Naive thymus-derived CD4-positive, alpha-beta T cell (primary cell): ENCODE data around the gene PTPRM. TPM values are rescaled to one million over a fixed set of nuclear protein-coding genes. Genes with fewer than 3 reads are reported as not detected.

Experiments
- ATAC-seq: fragments of 150-1000 bp; cut with Tn5 transposase; 2 replicates; pipeline ENCODE4 v1.10.0; 2021; ENCODE audit warnings: mild to moderate bottlenecking, moderate library complexity
- CTCF ChIA-PET: fragments of 350-600 bp; sonication (Branson Sonifier 250); formaldehyde crosslinking; loops from one replicate; lab custom pipeline; 2021; ENCODE audit warnings: antibody characterized with exemption; lab: Charles Lee
- POLR2A ChIA-PET: fragments of 350-600 bp; sonication (Branson Sonifier 250); formaldehyde crosslinking; loops from one replicate; lab custom pipeline; 2021; ENCODE audit warnings: antibody characterized with exemption, inconsistent platforms; lab: Charles Lee
- DNase-seq, 9 donors: peaks; one replicate each; pipeline versions ENCODE4 v3.0.0 to v3.0.0-alpha.2; 2020 to 2022; ENCODE audit warnings: mixed read lengths in 1 of 9
- H3K27ac ChIP-seq: one replicate; pipeline ENCODE4 v1.7.0; 2013; ENCODE audit warnings: mild to moderate bottlenecking, low read depth, low read length, moderate library complexity
- H3K27me3 ChIP-seq, 2 donors: one replicate each; pipeline ENCODE4 v1.7.0; 2013; ENCODE audit warnings: low read length in 2 of 2, mild to moderate bottlenecking in 2 of 2, moderate library complexity in 2 of 2; ENCODE audit not compliant: control insufficient read depth in 2 of 2, insufficient read depth in 2 of 2
- H3K36me3 ChIP-seq, 3 experiments: 1 replicate in 2 of 3; 2 replicates in 1 of 3; pipeline ENCODE4 v1.7.0; 2013; ENCODE audit warnings: low read length in 3 of 3, mild to moderate bottlenecking in 3 of 3, moderate library complexity in 1 of 3; ENCODE audit not compliant: insufficient read depth in 3 of 3, control insufficient read depth in 2 of 3
- H3K4me1 ChIP-seq, 2 donors: one replicate each; pipeline ENCODE4 v1.7.0; 2013; ENCODE audit warnings: low read length in 2 of 2, mild to moderate bottlenecking in 2 of 2, moderate library complexity in 1 of 2; ENCODE audit not compliant: control insufficient read depth in 2 of 2, insufficient read depth in 2 of 2
- H3K4me3 ChIP-seq: 2 replicates; pipeline ENCODE4 v1.7.0; 2013; ENCODE audit warnings: mild to moderate bottlenecking, low read length
- H3K9me3 ChIP-seq, 3 experiments: 1 replicate in 2 of 3; 2 replicates in 1 of 3; pipeline ENCODE4 v1.7.0; 2013; ENCODE audit warnings: low read length in 3 of 3; ENCODE audit not compliant: control insufficient read depth in 2 of 3
- H3K27ac Mint-ChIP-seq, 9 donors: one replicate each; pipeline ENCODE4 v1.8.0; 2020 to 2022; ENCODE audit warnings: mixed read lengths in 9 of 9, mild to moderate bottlenecking in 8 of 9, moderate library complexity in 5 of 9, inconsistent platforms in 2 of 9
- H3K27me3 Mint-ChIP-seq, 5 donors: one replicate each; pipeline ENCODE4 v1.8.0; 2021 to 2022; ENCODE audit warnings: mixed read lengths in 5 of 5, mild to moderate bottlenecking in 1 of 5
- H3K36me3 Mint-ChIP-seq, 5 donors: one replicate each; pipeline ENCODE4 v1.8.0; 2020 to 2022; ENCODE audit warnings: mixed read lengths in 5 of 5, mild to moderate bottlenecking in 3 of 5, inconsistent platforms in 1 of 5
- H3K4me1 Mint-ChIP-seq, 7 donors: one replicate each; pipeline ENCODE4 v1.8.0; 2020 to 2022; ENCODE audit warnings: mixed read lengths in 7 of 7, mild to moderate bottlenecking in 3 of 7, inconsistent platforms in 1 of 7
- H3K4me3 Mint-ChIP-seq, 10 donors: one replicate each; pipeline ENCODE4 v1.8.0; 2020 to 2022; ENCODE audit warnings: mild to moderate bottlenecking in 10 of 10, mixed read lengths in 10 of 10, moderate library complexity in 6 of 10, inconsistent platforms in 2 of 10
- H3K9me3 Mint-ChIP-seq, 11 donors: one replicate each; pipeline ENCODE4 v1.8.0; 2020 to 2022; ENCODE audit warnings: mixed read lengths in 11 of 11, mild to moderate bottlenecking in 4 of 11, inconsistent platforms in 1 of 11, moderate library complexity in 1 of 11
- intact Hi-C, 2 donors: fragments of 100-400 bp; cut with micrococcal nuclease; formaldehyde crosslinking; loops; one replicate each; pipeline ENCODE4 v1.15.1; 2023
- polyA plus RNA-seq, 2 donors: library from polyadenylated mRNA; unstranded; fragments of 300-500 nt; fragmentation: Illumina TruSeq; gene quantifications; one replicate each; pipeline ENCODE4 v1.2.3, GENCODE V29; 2021
- total RNA-seq, 6 experiments: library from RNA in 5 of 6; stranded (reverse) in 5 of 6; gene quantifications; 1 replicate in 5 of 6; 2 replicates in 1 of 6; pipeline ENCODE4 v1.2.3 and lab custom pipeline; 2021 to 2026

Gene PTPRM
- total and polyA plus RNA-seq, 7 experiments from 2014 or later: 3.8 to 21.2 (median 8.4) TPM

GRCh38 chr18:8413189-8413588 is 846.1 kb downstream of the PTPRM start:
- CTCF ChIA-PET: no interaction called here
- intact Hi-C loops: no loop called here

DNA sequence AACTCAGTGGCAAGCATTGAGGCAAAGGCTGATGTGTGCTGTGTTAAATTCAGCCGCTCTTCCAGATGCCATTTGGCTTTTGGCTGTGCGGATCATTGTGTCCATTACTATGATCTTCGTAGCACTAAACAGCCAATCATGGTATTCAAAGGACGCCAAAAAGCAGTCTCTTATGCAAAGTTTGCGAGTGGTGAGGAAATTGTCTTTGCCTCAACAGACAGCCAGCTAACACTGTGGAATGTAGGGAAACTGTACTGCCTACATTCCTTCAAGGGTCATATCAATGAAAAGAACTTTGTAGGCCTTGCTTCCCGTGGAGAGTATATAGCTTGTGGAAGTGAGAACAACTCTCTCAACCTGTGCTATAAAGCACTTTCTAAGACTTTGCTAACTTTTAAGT is 846.6 kb downstream of the PTPRM start:
- POLR2A ChIA-PET: no interaction called here
- Mint-ChIP-seq H3K36me3 (peaks cover 0 to 11% (median 4%) of the 10 kb centered on the region in 5 donors), H3K9me3 (peaks cover 6 to 62% (median 19%) of the 10 kb centered on the region in 11 donors)

More at GRCh38 chr18:8413189-8413588, 846.1 kb downstream of the PTPRM start:
- no peak for ATAC-seq
- no peak for DNase-seq
- Mint-ChIP-seq H3K4me3 (no peak overlapping the region), H3K4me1 (no peaks in the 10 kb centered on the region), H3K9me3 (peaks cover 6 to 62% (median 19%) of the 10 kb centered on the region in 11 donors), H3K36me3 (peaks cover 0 to 11% (median 5%) of the 10 kb centered on the region in 5 donors), H3K27me3 (peaks cover 0 to 11% (median 6%) of the 10 kb centered on the region in 5 donors), H3K27ac (no peak overlapping the region)
- H3K4me3 ChIP-seq: no peak overlapping the region
- H3K36me3 ChIP-seq: no peaks in the 10 kb centered on the region
- no peaks in the 10 kb centered on the region for H3K4me1 ChIP-seq
- POLR2A ChIA-PET: no interaction called here
- no peak overlapping the region for H3K27ac ChIP-seq
- H3K27me3 ChIP-seq: no peaks in the 10 kb centered on the region
- peaks cover 0 to 6% (median 0%) of the 10 kb centered on the region in 3 experiments for H3K9me3 ChIP-seq

DNA sequence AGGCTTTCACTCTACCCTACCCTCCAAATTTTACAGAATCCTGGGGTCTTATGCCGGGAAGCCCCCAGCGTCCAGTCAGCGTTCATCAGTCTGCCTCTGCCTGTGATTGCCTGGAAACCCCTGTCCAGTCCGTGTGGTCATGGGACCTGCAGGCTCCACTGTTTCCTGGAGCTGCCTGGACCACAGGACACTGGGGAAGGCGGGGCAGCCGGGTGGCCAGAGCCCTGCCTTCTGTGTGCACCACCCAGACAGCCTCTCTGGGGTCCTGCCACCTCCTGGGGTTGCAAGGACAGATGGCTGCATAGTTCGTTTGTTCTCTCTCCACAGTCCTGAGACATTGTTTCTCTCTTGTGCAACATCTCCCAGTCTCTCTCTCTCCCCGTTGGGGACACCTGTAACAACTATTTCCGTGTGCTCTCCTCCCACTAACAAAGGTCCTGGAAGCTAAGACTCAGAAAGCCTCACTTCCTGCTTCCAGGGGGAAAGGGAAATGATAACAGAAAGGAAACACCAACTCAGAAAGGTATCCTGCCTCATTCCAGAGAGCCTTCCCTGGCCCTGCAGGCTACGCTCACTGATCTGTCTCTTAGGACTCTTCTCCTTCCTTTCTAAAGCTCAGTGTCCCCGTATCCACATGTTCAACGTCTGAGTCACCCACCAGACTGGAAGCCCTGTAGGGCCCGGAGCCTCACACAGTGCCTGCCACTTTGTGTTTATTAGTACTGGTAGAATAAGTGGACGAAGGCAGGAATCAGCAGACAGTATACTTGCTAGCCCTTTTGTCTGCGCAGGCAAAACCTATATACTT is 849.3 kb downstream of the PTPRM start:
- CTCF ChIA-PET: no interaction called here
- Mint-ChIP-seq H3K27me3 (peaks cover 0 to 11% (median 6%) of the 10 kb centered on the region in 5 donors), H3K27ac (no peak overlapping the region), H3K36me3 (peaks cover 0 to 4% (median 0%) of the 10 kb centered on the region in 5 donors), H3K4me1 (no peaks in the 10 kb centered on the region), H3K4me3 (no peak overlapping the region), H3K9me3 (peaks cover 0 to 41% (median 13%) of the 10 kb centered on the region in 11 donors)
- no peaks in the 10 kb centered on the region for H3K4me1 ChIP-seq
- DNase-seq (no peak), ATAC-seq (no peak)
- POLR2A ChIA-PET: no interaction called here
- no peak overlapping the region for H3K4me3 ChIP-seq
- intact Hi-C loops: no loop called here
- H3K36me3 ChIP-seq: no peaks in the 10 kb centered on the region
- H3K27me3 ChIP-seq: no peaks in the 10 kb centered on the region
- H3K27ac ChIP-seq: no peak overlapping the region
- H3K9me3 ChIP-seq: peaks cover 0 to 6% (median 0%) of the 10 kb centered on the region in 3 experiments

More for the DNA sequence above, 846.6 kb downstream of the PTPRM start:
- Histone ChIP-seq H3K27me3 (no peaks in the 10 kb centered on the region), H3K36me3 (no peaks in the 10 kb centered on the region), H3K27ac (no peak overlapping the region), H3K4me1 (no peaks in the 10 kb centered on the region), H3K9me3 (peaks cover 0 to 6% (median 0%) of the 10 kb centered on the region in 3 experiments), H3K4me3 (no peak overlapping the region)
- Mint-ChIP-seq H3K27me3 (peaks cover 0 to 11% (median 6%) of the 10 kb centered on the region in 5 donors), H3K4me3 (no peak overlapping the region), H3K27ac (no peak overlapping the region), H3K4me1 (no peaks in the 10 kb centered on the region)
- intact Hi-C loops: no loop called here
- no peak for DNase-seq
- CTCF ChIA-PET: no interaction called here
- ATAC-seq: no peak

- H3K36me3 Mint-ChIP-seq: no peaks in the 10 kb centered on the region
- Histone ChIP-seq H3K27me3 (no peaks in the 10 kb centered on the region), H3K4me1 (no peaks in the 10 kb centered on the region), H3K4me3 (no peak overlapping the region), H3K9me3 (no peaks in the 10 kb centered on the region), H3K27ac (no peak overlapping the region), H3K36me3 (no peaks in the 10 kb centered on the region)
- H3K4me3 Mint-ChIP-seq: no peak overlapping the region
- H3K9me3 Mint-ChIP-seq: peaks cover 0 to 5% (median 0%) of the 10 kb centered on the region in 11 donors
- H3K27me3 Mint-ChIP-seq: no peaks in the 10 kb centered on the region
- POLR2A ChIA-PET: no interaction called here
- no peak for DNase-seq
- intact Hi-C loops: no loop called here
- no peak overlapping the region for H3K27ac Mint-ChIP-seq
- H3K4me1 Mint-ChIP-seq: no peaks in the 10 kb centered on the region
- no peak for ATAC-seq
- CTCF ChIA-PET: no interaction called here
These were observed 855.3 kb downstream of the PTPRM start for GRCh38 chr18:8422391-8422790.

DNA sequence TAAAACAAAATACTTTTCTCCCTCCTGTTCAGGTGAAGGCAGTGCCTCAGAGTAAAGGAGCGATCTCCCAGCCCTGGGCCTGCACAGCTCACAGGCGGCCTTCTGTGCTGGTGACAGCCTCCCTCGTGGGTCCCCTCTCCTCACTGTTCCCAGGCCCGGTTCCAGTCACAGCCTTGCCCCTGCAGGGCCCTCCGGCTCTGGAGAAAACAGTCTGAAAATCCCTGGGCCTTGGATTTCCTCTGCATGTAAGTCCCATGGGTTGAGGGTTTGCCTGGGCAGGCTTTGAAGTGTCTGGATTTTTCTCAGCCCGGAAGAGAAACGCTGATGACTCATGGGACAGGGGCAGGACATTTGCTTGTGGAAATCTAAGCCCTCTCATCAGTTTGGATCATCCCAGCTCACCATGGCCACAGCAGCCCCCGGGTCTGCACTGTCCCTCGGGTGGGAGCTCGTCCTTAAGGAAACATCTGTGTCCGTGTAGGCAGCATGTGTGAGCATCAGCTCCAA is 856.0 kb downstream of the PTPRM start:
- Histone ChIP-seq H3K27ac (no peak overlapping the region), H3K4me3 (no peak overlapping the region), H3K4me1 (no peaks in the 10 kb centered on the region), H3K27me3 (no peaks in the 10 kb centered on the region), H3K9me3 (no peaks in the 10 kb centered on the region), H3K36me3 (no peaks in the 10 kb centered on the region)
- no peak for DNase-seq
- peaks cover 0 to 6% (median 0%) of the 10 kb centered on the region in 11 donors for H3K9me3 Mint-ChIP-seq
- ChIA-PET POLR2A (no interaction called here), CTCF (no interaction called here)
- no peaks in the 10 kb centered on the region for H3K4me1 Mint-ChIP-seq
- ATAC-seq: no peak
- no peaks in the 10 kb centered on the region for H3K36me3 Mint-ChIP-seq
- no peaks in the 10 kb centered on the region for H3K27me3 Mint-ChIP-seq
- intact Hi-C loops: no loop called here
- no peak overlapping the region for H3K27ac Mint-ChIP-seq
- no peak overlapping the region for H3K4me3 Mint-ChIP-seq

DNA sequence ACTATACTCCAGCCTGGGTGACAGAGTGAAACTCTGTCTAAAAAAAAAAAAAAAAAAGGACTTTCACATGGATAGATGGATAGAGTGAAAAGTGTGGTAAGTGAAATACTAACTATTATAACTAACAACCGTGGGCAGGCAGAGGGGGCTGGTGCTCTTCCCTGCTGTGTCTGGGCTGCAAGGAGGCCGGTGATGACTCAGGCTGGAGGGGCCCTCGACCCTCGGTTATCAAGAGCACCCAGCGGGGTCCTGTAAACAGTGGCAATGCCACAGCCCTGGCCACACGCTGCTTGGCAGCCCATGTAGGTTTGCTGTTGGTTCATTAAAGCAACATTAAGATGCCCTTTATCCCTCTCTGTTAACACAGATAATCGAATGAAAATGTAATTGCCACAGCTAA is 857.4 kb downstream of the PTPRM start:
- H3K4me3 ChIP-seq: no peak overlapping the region
- ATAC-seq (no peak), DNase-seq (no peak)
- H3K27me3 Mint-ChIP-seq: peaks cover 0 to 4% (median 0%) of the 10 kb centered on the region in 5 donors
- CTCF ChIA-PET: no interaction called here
- H3K27ac Mint-ChIP-seq: no peak overlapping the region
- no peaks in the 10 kb centered on the region for H3K36me3 Mint-ChIP-seq
- H3K27ac ChIP-seq: no peak overlapping the region
- no peaks in the 10 kb centered on the region for H3K4me1 ChIP-seq
- intact Hi-C loops: no loop called here
- POLR2A ChIA-PET: no interaction called here
- no peaks in the 10 kb centered on the region for H3K27me3 ChIP-seq
- H3K4me3 Mint-ChIP-seq: no peak overlapping the region
- no peaks in the 10 kb centered on the region for H3K36me3 ChIP-seq
- peaks cover 0 to 6% (median 0%) of the 10 kb centered on the region in 11 donors for H3K9me3 Mint-ChIP-seq
- H3K4me1 Mint-ChIP-seq: no peaks in the 10 kb centered on the region
- H3K9me3 ChIP-seq: no peaks in the 10 kb centered on the region
